Measurements from ENCODE around the gene CNOT1.

The CNOT1 gene

GRCh38 chr16:58536278-58536677, 93.3 kb downstream of the CNOT1 start:
- no peak for TF ChIP-seq EZH2 (IDR thresholded peaks at IDR 0.05; ENCODE audit: borderline replicate concordance, low read length)
- TF ChIP-seq CTCF (IDR thresholded peaks at IDR 0.05; ENCODE audit: low read length): no peak

GRCh38 chr16:58535100-58535499, 94.5 kb downstream of the CNOT1 start:
- TF ChIP-seq CTCF (IDR thresholded peaks at IDR 0.05; ENCODE audit: low read length): no peak
- no peak for TF ChIP-seq EZH2 (IDR thresholded peaks at IDR 0.05; ENCODE audit: borderline replicate concordance, low read length)
- Histone ChIP-seq H3K36me3 (ENCODE audit: insufficient read depth, low read length) (peaks cover 100% of the 10 kb centered on the region), H3K9ac (ENCODE audit: low read length) (no peak overlapping the region), H4K20me1 (ENCODE audit: insufficient read depth, low read length) (no peaks in the 10 kb centered on the region), H3K27ac (ENCODE audit: low read depth, low read length, poor library complexity, severe bottlenecking) (no peak overlapping the region), H3K4me1 (ENCODE audit: insufficient read depth, low read length, severe bottlenecking) (no peaks in the 10 kb centered on the region), H3K79me2 (ENCODE audit: insufficient read depth, low read length) (no peaks in the 10 kb centered on the region), H3K4me3 (ENCODE audit: low read depth, low read length, poor library complexity, severe bottlenecking) (no peak overlapping the region), H3K27me3 (ENCODE audit: insufficient read depth, low read length) (no peaks in the 10 kb centered on the region), H2AFZ (ENCODE audit: low read length) (no peak overlapping the region), H3F3A (ENCODE audit: insufficient read depth, low read length) (no peaks in the 10 kb centered on the region; the same call in 1 of the 2 replicates), H3K9me2 (ENCODE audit: low read depth, low read length) (no peaks in the 10 kb centered on the region), H3K9me3 (ENCODE audit: low read length) (no peaks in the 10 kb centered on the region), H3K4me2 (ENCODE audit: low read length) (no peak overlapping the region)

More at GRCh38 chr16:58536278-58536677, 93.3 kb downstream of the CNOT1 start:
- H3K27me3 ChIP-seq (ENCODE audit: insufficient read depth, low read length): no peaks in the 10 kb centered on the region
- peaks cover 99% of the 10 kb centered on the region for H3K36me3 ChIP-seq (ENCODE audit: insufficient read depth, low read length)
- no peaks in the 10 kb centered on the region for H3K9me2 ChIP-seq (ENCODE audit: low read depth, low read length)
- no peak overlapping the region for H3K9ac ChIP-seq (ENCODE audit: low read length)
- no peaks in the 10 kb centered on the region; the same call in 1 of the 2 replicates for H3F3A ChIP-seq (ENCODE audit: insufficient read depth, low read length)
- H3K79me2 ChIP-seq (ENCODE audit: insufficient read depth, low read length): no peaks in the 10 kb centered on the region
- no peak overlapping the region for H3K27ac ChIP-seq (ENCODE audit: low read depth, low read length, poor library complexity, severe bottlenecking)
- H3K9me3 ChIP-seq (ENCODE audit: low read length): no peaks in the 10 kb centered on the region
- H4K20me1 ChIP-seq (ENCODE audit: insufficient read depth, low read length): no peaks in the 10 kb centered on the region
- H3K4me1 ChIP-seq (ENCODE audit: insufficient read depth, low read length, severe bottlenecking): no peaks in the 10 kb centered on the region
- no peak overlapping the region for H3K4me2 ChIP-seq (ENCODE audit: low read length)
- no peak overlapping the region for H2AFZ ChIP-seq (ENCODE audit: low read length)
- no peak overlapping the region for H3K4me3 ChIP-seq (ENCODE audit: low read depth, low read length, poor library complexity, severe bottlenecking)

- Histone ChIP-seq H3K36me3 (ENCODE audit: insufficient read depth, low read length) (peaks cover 99% of the 10 kb centered on the region), H3K27ac (ENCODE audit: low read depth, low read length, poor library complexity, severe bottlenecking) (no peak overlapping the region), H3K9me2 (ENCODE audit: low read depth, low read length) (no peaks in the 10 kb centered on the region), H3F3A (ENCODE audit: insufficient read depth, low read length) (no peaks in the 10 kb centered on the region), H3K79me2 (ENCODE audit: insufficient read depth, low read length) (no peaks in the 10 kb centered on the region), H3K4me2 (ENCODE audit: low read length) (no peak overlapping the region), H3K9ac (ENCODE audit: low read length) (no peak overlapping the region), H2AFZ (ENCODE audit: low read length) (no peak overlapping the region), H3K27me3 (ENCODE audit: insufficient read depth, low read length) (no peaks in the 10 kb centered on the region), H3K4me1 (ENCODE audit: insufficient read depth, low read length, severe bottlenecking) (no peaks in the 10 kb centered on the region), H3K9me3 (ENCODE audit: low read length) (no peaks in the 10 kb centered on the region), H4K20me1 (ENCODE audit: insufficient read depth, low read length) (no peaks in the 10 kb centered on the region), H3K4me3 (ENCODE audit: low read depth, low read length, poor library complexity, severe bottlenecking) (no peak overlapping the region)
- TF ChIP-seq CTCF (IDR thresholded peaks at IDR 0.05; ENCODE audit: low read length) (no peak), EZH2 (IDR thresholded peaks at IDR 0.05; ENCODE audit: borderline replicate concordance, low read length) (no peak)
These were observed 95.7 kb downstream of the CNOT1 start for GRCh38 chr16:58533751-58534470.

Measured in OCI-LY1 (cell line).